ENCODE measurements around the gene SEMA6C. TPM values are rescaled to one million over a fixed set of nuclear protein-coding genes. Genes with fewer than 3 reads are reported as not detected.
"Not testable (repeated sequence)": the region's sequence is repeated elsewhere in the genome, so short reads cannot be mapped to it uniquely, and the experiment has no call there.

SEMA6C gene
- total RNA-seq (2021; ENCODE audit: unreplicated experiment) (8.2 TPM), Bru-seq, nascent RNA (percentile 46 among the genes with signal in this experiment), BruChase-seq, experiment 1, labeled RNA remaining after a 6-hour chase (percentile 59 among the genes with signal in this experiment), BruChase-seq, experiment 2, labeled RNA remaining after a 2-hour chase (percentile 56 among the genes with signal in this experiment)
- polyA plus RNA-seq (2012): 4.8 and 6.5 TPM in 2 replicates
- long read RNA-seq, partial matches to known transcripts: 1 of 6 reads
- long read RNA-seq, other reads (novel, unspliced or antisense): 5 of 6 reads

GRCh38 chr1:151146412-151147131 lies at the start of gene SEMA6C:
TSS of gene SEMA6C (minus strand) at chr1:151146631. CDS start at chr1:151142621, 4,010 bp downstream.
- Histone ChIP-seq H3K9me2 (ENCODE audit: insufficient read depth) (no peaks in the 10 kb centered on the region), H3K27ac (ENCODE audit: low read depth, low read length) (peak within 1 kb of the TSS; percentile 13; the same call in 1 of the 2 replicates), H4K20me1 (ENCODE audit: insufficient read depth) (no peaks in the 10 kb centered on the region), H3K79me2 (ENCODE audit: insufficient read depth, low read length) (no peaks in the 10 kb centered on the region), H3K27me3 (ENCODE audit: insufficient read depth, low read length) (no peaks in the 10 kb centered on the region), H3K9ac (ENCODE audit: low read length) (peak within 1 kb of the TSS; percentile 59), H3K4me1 (ENCODE audit: control insufficient read depth in 1 of 2, insufficient read depth in 2 of 2, low read length in 2 of 2) (peaks cover 8 to 17% of the 10 kb centered on the region in 2 experiments; a peak in 3 of 4 replicates), H3K4me2 (ENCODE audit: low read length) (peak within 1 kb of the TSS; percentile 91), H2AFZ (ENCODE audit: low read depth, low read length, poor library complexity, severe bottlenecking) (no peak within 1 kb of the TSS), H3K36me3 (ENCODE audit: control insufficient read depth in 1 of 2, insufficient read depth in 2 of 2, low read length in 2 of 2) (no peaks in the 10 kb centered on the region), H3K4me3 (replicated peaks in 1 of 2; ENCODE audit: low read depth in 1 of 2, low read length in 2 of 2) (peak within 1 kb of the TSS; percentile 50 to 68), H3K9me3 (ENCODE audit: control insufficient read depth in 1 of 2, insufficient read depth in 1 of 2, low read depth in 1 of 2, low read length in 2 of 2) (no peaks in the 10 kb centered on the region)
- intact Hi-C loops (cut with micrococcal nuclease): no loop called here
- BruUV-seq (replicated peaks): no TSS peak
- TF ChIP-seq EZH2phosphoT487 (IDR thresholded peaks at IDR 0.05; ENCODE audit: borderline replicate concordance): no peak
- TF ChIP-seq SP1 (IDR thresholded peaks at IDR 0.05; ENCODE audit: low read depth): peak; percentile 49
- TF ChIP-seq POLR2AphosphoS5 (IDR thresholded peaks at IDR 0.05; ENCODE audit: low read depth, low read length): peak; percentile 80
- ChIA-PET POLR2A (no interaction called here), RAD21 (ENCODE audit: low non-redundant PET in 1 of 2, low total read pairs in 2 of 2, uncharacterized antibody in 2 of 2, unreplicated experiment in 2 of 2) (no interaction called here), CTCF (no interaction called here)
- DNase-seq (ENCODE audit: low read depth, low spot score) (peak; percentile 65), ATAC-seq (peak; percentile 100)

GRCh38 chr1:151194894-151195594 lies 48.6 kb upstream of the SEMA6C start:
- not testable (repeated sequence) for H4K20me1 ChIP-seq (ENCODE audit: insufficient read depth); H3K36me3 ChIP-seq (ENCODE audit: control insufficient read depth in 1 of 2, insufficient read depth in 2 of 2, low read length in 2 of 2); H3K27me3 ChIP-seq (ENCODE audit: insufficient read depth, low read length); BruUV-seq (replicated peaks); H3K9me3 ChIP-seq (ENCODE audit: control insufficient read depth in 1 of 2, insufficient read depth in 1 of 2, low read depth in 1 of 2, low read length in 2 of 2); H2AFZ ChIP-seq (ENCODE audit: low read depth, low read length, poor library complexity, severe bottlenecking); H3K9me2 ChIP-seq (ENCODE audit: insufficient read depth)
- TF ChIP-seq YY1 (IDR thresholded peaks at IDR 0.05; ENCODE audit: extremely low read depth, insufficient replicate concordance, low read depth, low read length) (peak; percentile 18), POLR2AphosphoS5 (IDR thresholded peaks at IDR 0.05; ENCODE audit: low read depth, low read length) (peak; percentile 57), POLR2A (IDR thresholded peaks at IDR 0.05; ENCODE audit: borderline replicate concordance, extremely low read depth, insufficient read depth, insufficient read length) (peak; percentile 20)
- ChIA-PET POLR2A (interaction anchor here (1.1 to 1.7 kb wide), 4 partner anchors 57 to 90 kb away, joined by 3 to 6 read pairs (median 4); partner anchors contain the start of gene PSMD4), CTCF (interaction anchor here (0.7 to 1.7 kb wide), 5 partner anchors 33 to 642 kb away, joined by 3 to 12 read pairs (median 5); partner anchors contain the start of gene PSMD4), RAD21 (ENCODE audit: low non-redundant PET in 1 of 2, low total read pairs in 2 of 2, uncharacterized antibody in 2 of 2, unreplicated experiment in 2 of 2) (interaction anchor here (0.7 to 1.5 kb wide), 3 partner anchors 57 to 635 kb away, joined by 3 to 4 read pairs (median 3); partner anchors contain the start of gene ZNF687 (in 1 of the 2))
- H3K9ac ChIP-seq (ENCODE audit: low read length): peak overlapping the region; percentile 80
- ATAC-seq: peak; percentile 49
- H3K4me2 ChIP-seq (ENCODE audit: low read length): peak overlapping the region; percentile 92
- intact Hi-C loops (cut with micrococcal nuclease): loop anchor here (5.0 kb wide), 3 partner anchors 132 to 642 kb away; partner anchors contain the start of genes C2CD4D, PI4KB and PSMB4
- H3K79me2 ChIP-seq (ENCODE audit: insufficient read depth, low read length): peaks cover 34% of the 10 kb centered on the region
- H3K4me3 ChIP-seq (replicated peaks in 1 of 2; ENCODE audit: low read depth in 1 of 2, low read length in 2 of 2): peak overlapping the region; percentile 61 to 68
- peaks cover 27 to 44% of the 10 kb centered on the region in 2 experiments for H3K4me1 ChIP-seq (ENCODE audit: control insufficient read depth in 1 of 2, insufficient read depth in 2 of 2, low read length in 2 of 2)
- peak overlapping the region; percentile 83 for H3K27ac ChIP-seq (ENCODE audit: low read depth, low read length)
- peak; percentile 95 for DNase-seq (ENCODE audit: low read depth, low spot score)

Data from HCT116 (cell line).